Cardiac atrium fibroblast (primary cell): ENCODE measurements around the gene TAS2R38. TPM values are rescaled to one million over a fixed set of nuclear protein-coding genes. Genes with fewer than 3 reads are reported as not detected.

Experiments used
- total RNA-seq: library from RNA; depleted of rRNA; stranded (reverse); fragments of >200 nt; gene quantifications from 2 replicates; pipeline ENCODE4 v1.2.3, GENCODE V29; 2015

Gene TAS2R38
- total RNA-seq: not detected in 2 replicates

DNA sequence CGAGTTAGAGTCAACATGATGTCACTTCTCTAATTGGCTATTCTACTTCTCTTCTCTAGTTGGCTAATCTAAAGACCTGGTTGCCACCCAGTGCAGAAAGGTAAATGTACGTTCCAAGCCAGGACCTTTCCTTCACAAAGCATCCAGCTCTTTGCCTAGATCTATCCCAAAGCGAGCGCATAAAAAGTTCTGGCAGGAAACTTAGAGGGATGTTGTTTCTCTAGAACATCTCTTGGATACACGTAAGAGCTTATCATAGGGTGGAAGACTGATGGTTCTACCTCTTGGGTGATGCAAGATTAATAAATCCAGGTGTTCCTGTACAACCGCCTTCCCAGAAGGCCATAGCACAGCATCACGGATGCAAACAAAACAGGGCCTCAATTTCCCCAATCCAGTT is at the start of gene TAS2R38:
Gene TAS2R38 (minus strand): TSS at position 101 of the 400 bp plus-strand sequence. CDS start 84 bp downstream, at position 17.

DNA sequence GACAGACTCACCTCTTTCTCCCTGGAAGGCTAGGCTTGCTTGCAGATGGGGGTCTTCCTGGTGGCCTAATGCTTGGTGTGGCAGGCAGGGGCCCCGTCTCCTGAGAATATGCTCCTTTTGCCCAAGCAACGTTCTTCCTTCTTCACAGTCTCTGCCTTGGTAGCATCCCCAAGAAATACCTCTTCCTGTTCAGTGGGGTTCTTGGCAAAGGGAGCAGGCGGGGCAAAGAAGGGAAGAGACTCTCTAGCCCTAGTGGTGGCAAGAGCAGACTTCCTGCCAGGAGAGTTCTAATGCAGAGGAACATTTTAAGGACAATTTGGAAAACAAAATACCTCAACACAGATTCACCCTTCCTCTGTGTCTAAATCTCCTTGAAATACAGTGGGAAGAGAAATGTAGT is 26.8 kb downstream of the TAS2R38 start, which contains the start of gene CLEC5A:
Gene CLEC5A (minus strand): TSS at position 179 of the 400 bp plus-strand sequence. CDS start 682 bp downstream, outside the sequence.

Other genes with a start within 250 kb of the TAS2R38 start
- 170 and 180 TPM in 2 replicates for gene SSBP1, start 235.4 kb downstream of the TAS2R38 start, total RNA-seq
- not detected in 2 replicates for gene TAS2R3, start 209.7 kb downstream of the TAS2R38 start, total RNA-seq
- gene TAS2R4, start 197.1 kb downstream of the TAS2R38 start, total RNA-seq: under 0.01 and 0.16 TPM in 2 replicates
- 0.16 and 2.7 TPM in 2 replicates for gene TAS2R5, start 183.6 kb downstream of the TAS2R38 start, total RNA-seq
- not detected in 2 replicates for gene PRSS37, start 132.3 kb downstream of the TAS2R38 start, total RNA-seq
- gene OR9A4, start 57.4 kb downstream of the TAS2R38 start, total RNA-seq: not detected in 2 replicates
- gene CLEC5A, start 26.8 kb downstream of the TAS2R38 start, total RNA-seq: not detected in 2 replicates
- gene MGAM, start 22.1 kb upstream of the TAS2R38 start, total RNA-seq: 0.16 TPM in 1 of 2 replicates, not detected in the other
- not detected in 2 replicates for gene MGAM2, start 137.9 kb upstream of the TAS2R38 start, total RNA-seq